ENCODE data around the gene PI4KB.

The PI4KB gene

GRCh38 chr1:151318975-151319374, 8.2 kb downstream of the PI4KB start:
- TF ChIP-seq CTCF (IDR thresholded peaks at IDR 0.05; ENCODE audit: borderline replicate concordance, control extremely low read depth, extremely low read depth, insufficient read depth, missing control alignments) = no peak
- no peak for DNase-seq (ENCODE audit: low spot score)
- in situ Hi-C loops (cut with MboI; ENCODE audit: low sequenced_read_pairs, unreplicated experiment) = no loop called here

DNA sequence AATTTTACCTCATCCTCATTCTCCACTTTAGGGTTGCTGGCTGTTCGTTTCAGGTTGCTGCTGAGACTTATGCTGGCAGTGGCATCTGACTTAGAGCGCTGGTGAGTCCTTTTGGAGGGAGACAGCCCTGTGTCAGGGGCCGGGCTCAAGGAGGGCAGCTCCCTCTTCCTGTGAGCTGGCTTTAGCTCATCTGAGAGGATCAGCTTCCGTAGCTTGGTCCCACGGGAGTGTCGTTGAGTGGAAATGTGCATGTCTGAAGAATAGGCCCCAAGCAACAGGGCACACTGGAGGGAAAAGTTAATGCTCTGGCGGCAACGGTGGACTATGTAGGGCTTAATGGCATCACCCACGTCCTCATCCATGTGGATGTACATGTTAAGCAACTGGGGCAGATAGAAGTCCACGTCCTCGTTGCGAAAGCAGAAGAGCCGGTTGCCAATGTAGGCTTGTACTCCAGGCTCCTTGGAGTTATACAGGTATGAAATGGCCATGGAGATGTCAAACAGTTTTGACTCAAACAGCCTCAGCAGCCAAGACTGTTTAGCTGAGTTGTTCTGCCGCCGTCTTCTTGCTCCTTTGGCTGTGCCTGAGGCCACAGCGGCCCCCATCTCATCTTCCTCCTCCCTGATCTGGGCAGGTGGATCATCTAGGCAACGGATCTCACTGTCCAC, 11.5 kb downstream of the PI4KB start:
- no peak for TF ChIP-seq CTCF (IDR thresholded peaks at IDR 0.05; ENCODE audit: borderline replicate concordance, control extremely low read depth, extremely low read depth, insufficient read depth, missing control alignments)
- DNase-seq (ENCODE audit: low spot score) = no peak
- in situ Hi-C loops (cut with MboI; ENCODE audit: low sequenced_read_pairs, unreplicated experiment) = no loop called here

DNA sequence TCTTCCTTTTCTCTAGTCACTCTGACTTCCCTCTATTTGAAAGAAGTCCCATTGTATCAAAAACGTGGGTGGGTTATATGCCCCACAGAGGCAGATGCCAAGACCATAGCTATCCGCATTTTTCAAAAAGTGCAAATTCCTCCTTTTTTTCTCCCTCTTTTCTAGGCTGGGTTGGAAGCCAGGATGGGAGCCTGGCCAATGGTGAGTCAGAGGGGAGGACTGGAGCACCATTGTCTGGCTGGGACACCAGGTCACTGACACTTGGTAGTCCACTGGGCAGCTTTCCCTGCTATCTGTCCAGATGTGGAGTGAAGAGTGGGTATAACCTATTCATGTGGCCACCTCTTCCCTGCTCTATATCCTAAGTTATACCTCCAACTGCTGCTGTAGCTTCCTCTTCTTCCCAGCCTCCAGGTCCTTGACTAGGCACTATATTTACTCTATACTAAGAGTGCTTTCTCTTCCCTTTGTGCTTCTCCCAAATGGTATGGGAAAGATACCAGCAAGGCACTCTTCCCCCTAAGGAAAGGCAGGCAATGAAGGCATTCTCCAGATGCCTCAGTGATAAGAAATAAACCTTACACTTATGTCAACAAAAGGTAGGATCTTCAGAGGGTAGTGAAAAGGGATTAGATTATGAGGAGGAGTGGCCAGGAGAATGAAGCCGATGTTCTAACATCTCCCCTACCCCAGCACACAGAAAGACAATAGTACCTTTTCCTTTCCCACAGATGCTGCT, 12.9 kb downstream of the PI4KB start:
- in situ Hi-C loops (cut with MboI; ENCODE audit: low sequenced_read_pairs, unreplicated experiment) = no loop called here
- TF ChIP-seq CTCF (IDR thresholded peaks at IDR 0.05; ENCODE audit: borderline replicate concordance, control extremely low read depth, extremely low read depth, insufficient read depth, missing control alignments) = no peak
- DNase-seq (ENCODE audit: low spot score) = no peak

- no peak for DNase-seq (ENCODE audit: low spot score)
- in situ Hi-C loops (cut with MboI; ENCODE audit: low sequenced_read_pairs, unreplicated experiment) = no loop called here
- no peak for TF ChIP-seq CTCF (IDR thresholded peaks at IDR 0.05; ENCODE audit: borderline replicate concordance, control extremely low read depth, extremely low read depth, insufficient read depth, missing control alignments)
These were observed 13.7 kb downstream of the PI4KB start for GRCh38 chr1:151313501-151313900.

- no peak for TF ChIP-seq CTCF (IDR thresholded peaks at IDR 0.05; ENCODE audit: borderline replicate concordance, control extremely low read depth, extremely low read depth, insufficient read depth, missing control alignments)
- DNase-seq (ENCODE audit: low spot score) = no peak
- in situ Hi-C loops (cut with MboI; ENCODE audit: low sequenced_read_pairs, unreplicated experiment) = no loop called here
These were observed 14.4 kb downstream of the PI4KB start for GRCh38 chr1:151312826-151313225.

- no peak for TF ChIP-seq CTCF (IDR thresholded peaks at IDR 0.05; ENCODE audit: borderline replicate concordance, control extremely low read depth, extremely low read depth, insufficient read depth, missing control alignments)
- in situ Hi-C loops (cut with MboI; ENCODE audit: low sequenced_read_pairs, unreplicated experiment) = no loop called here
- no peak for DNase-seq (ENCODE audit: low spot score)
These were observed 14.8 kb downstream of the PI4KB start for GRCh38 chr1:151312411-151312810.
